ES-I3 (cell line): Measurements from ENCODE around the gene FAM171A1.

ENCODE experiments used
- H3K36me3 ChIP-seq: 2 replicates; pipeline ENCODE4 v1.6.1; 2013; ENCODE audit warnings: mild to moderate bottlenecking, low read length, control low read depth, moderate library complexity; ENCODE audit not compliant: insufficient read depth
- H3K4me1 ChIP-seq: 2 replicates; pipeline ENCODE4 v1.6.1; 2013; ENCODE audit warnings: mild to moderate bottlenecking, control low read depth, low read length; ENCODE audit not compliant: insufficient read depth
- H3K9ac ChIP-seq: 2 replicates; pipeline ENCODE4 v1.6.1; 2013; ENCODE audit warnings: low read depth, mild to moderate bottlenecking, low read length, moderate library complexity
- H3K9me3 ChIP-seq: 2 replicates; pipeline ENCODE4 v1.6.1; 2013; ENCODE audit warnings: mild to moderate bottlenecking, low read length, moderate library complexity; ENCODE audit not compliant: control insufficient read depth, insufficient read depth

The FAM171A1 gene

GRCh38 chr10:15182540-15183207 is 188.4 kb downstream of the FAM171A1 start:
- Histone ChIP-seq H3K9ac (no peak overlapping the region), H3K4me1 (no peaks in the 10 kb centered on the region), H3K36me3 (no peaks in the 10 kb centered on the region), H3K9me3 (no peaks in the 10 kb centered on the region)

- H3K9ac ChIP-seq = no peak overlapping the region
- H3K36me3 ChIP-seq = no peaks in the 10 kb centered on the region
- no peaks in the 10 kb centered on the region for H3K4me1 ChIP-seq
- H3K9me3 ChIP-seq = no peaks in the 10 kb centered on the region
These were observed 189.4 kb downstream of the FAM171A1 start for GRCh38 chr10:15181576-15182156.

- no peaks in the 10 kb centered on the region for H3K4me1 ChIP-seq
- H3K9me3 ChIP-seq = no peaks in the 10 kb centered on the region
- H3K36me3 ChIP-seq = no peaks in the 10 kb centered on the region
- H3K9ac ChIP-seq = no peak overlapping the region
These were observed 190.4 kb downstream of the FAM171A1 start for GRCh38 chr10:15180736-15181135.

GRCh38 chr10:15176269-15176668 is 194.8 kb downstream of the FAM171A1 start:
- Histone ChIP-seq H3K4me1 (no peaks in the 10 kb centered on the region), H3K36me3 (no peaks in the 10 kb centered on the region), H3K9me3 (no peaks in the 10 kb centered on the region), H3K9ac (no peak overlapping the region)

GRCh38 chr10:15175587-15175986 is 195.5 kb downstream of the FAM171A1 start:
- Histone ChIP-seq H3K9ac (no peak overlapping the region), H3K4me1 (no peaks in the 10 kb centered on the region), H3K36me3 (no peaks in the 10 kb centered on the region), H3K9me3 (no peaks in the 10 kb centered on the region)

GRCh38 chr10:15172306-15172840 is 198.7 kb downstream of the FAM171A1 start:
- no peaks in the 10 kb centered on the region for H3K36me3 ChIP-seq
- H3K9me3 ChIP-seq = no peaks in the 10 kb centered on the region
- no peak overlapping the region for H3K9ac ChIP-seq
- H3K4me1 ChIP-seq = peaks cover 5% of the 10 kb centered on the region; the same call in 1 of the 2 replicates

- no peaks in the 10 kb centered on the region for H3K9me3 ChIP-seq
- no peaks in the 10 kb centered on the region for H3K36me3 ChIP-seq
- H3K4me1 ChIP-seq = peaks cover 17% of the 10 kb centered on the region
- no peak overlapping the region for H3K9ac ChIP-seq
These were observed 201.3 kb downstream of the FAM171A1 start for GRCh38 chr10:15169555-15170401.

GRCh38 chr10:15168786-15169554 is 202.1 kb downstream of the FAM171A1 start:
- H3K9ac ChIP-seq = peak overlapping the region; percentile 35; the same call in 1 of the 2 replicates
- H3K36me3 ChIP-seq = no peaks in the 10 kb centered on the region
- peaks cover 17% of the 10 kb centered on the region for H3K4me1 ChIP-seq
- no peaks in the 10 kb centered on the region for H3K9me3 ChIP-seq

- H3K9ac ChIP-seq = peak within 1 kb of the TSS; percentile 89
- peaks cover 18% of the 10 kb centered on the region for H3K4me1 ChIP-seq
- H3K36me3 ChIP-seq = no peaks in the 10 kb centered on the region
- H3K9me3 ChIP-seq = no peaks in the 10 kb centered on the region
These were observed 202.8 kb downstream of the FAM171A1 start, which contains the start of gene NMT2 for GRCh38 chr10:15168291-15168785. TSS of gene NMT2 (minus strand) at chr10:15168693. CDS start at chr10:15168612, 81 bp downstream.

- Histone ChIP-seq H3K9me3 (no peaks in the 10 kb centered on the region), H3K4me1 (peaks cover 23% of the 10 kb centered on the region), H3K36me3 (no peaks in the 10 kb centered on the region), H3K9ac (peak overlapping the region; percentile 89)
These were observed 203.4 kb downstream of the FAM171A1 start for GRCh38 chr10:15167411-15168290.

- Histone ChIP-seq H3K9ac (peak overlapping the region; percentile 18; the same call in 1 of the 2 replicates), H3K9me3 (no peaks in the 10 kb centered on the region), H3K4me1 (peaks cover 23% of the 10 kb centered on the region), H3K36me3 (no peaks in the 10 kb centered on the region)
These were observed 204.8 kb downstream of the FAM171A1 start for GRCh38 chr10:15166325-15166724.

- Histone ChIP-seq H3K9me3 (no peaks in the 10 kb centered on the region), H3K9ac (no peak overlapping the region), H3K36me3 (no peaks in the 10 kb centered on the region), H3K4me1 (peaks cover 17% of the 10 kb centered on the region)
These were observed 207.7 kb downstream of the FAM171A1 start for GRCh38 chr10:15163253-15163828.
